ENCODE data around the gene ERCC8.
"Not testable (repeated sequence)": the region's sequence is repeated elsewhere in the genome, so short reads cannot be mapped to it uniquely, and the experiment has no call there.

ERCC8 gene

GRCh38 chr5:60944904-60945812, at the start of gene ERCC8, which contains the start of gene NDUFAF2:
TSS of gene ERCC8 (minus strand) at chr5:60945070. CDS start at chr5:60945008, 62 bp downstream.
TSS of gene NDUFAF2 (plus strand) at chr5:60945205. CDS start at chr5:60945256, 51 bp downstream.
- DNase-seq: peak; percentile 92

- no peak for DNase-seq
Measured at GRCh38 chr5:60993875-60994571, 49.2 kb upstream of the ERCC8 start.

GRCh38 chr5:60993425-60993824, 48.6 kb upstream of the ERCC8 start:
- DNase-seq: no peak

DNA sequence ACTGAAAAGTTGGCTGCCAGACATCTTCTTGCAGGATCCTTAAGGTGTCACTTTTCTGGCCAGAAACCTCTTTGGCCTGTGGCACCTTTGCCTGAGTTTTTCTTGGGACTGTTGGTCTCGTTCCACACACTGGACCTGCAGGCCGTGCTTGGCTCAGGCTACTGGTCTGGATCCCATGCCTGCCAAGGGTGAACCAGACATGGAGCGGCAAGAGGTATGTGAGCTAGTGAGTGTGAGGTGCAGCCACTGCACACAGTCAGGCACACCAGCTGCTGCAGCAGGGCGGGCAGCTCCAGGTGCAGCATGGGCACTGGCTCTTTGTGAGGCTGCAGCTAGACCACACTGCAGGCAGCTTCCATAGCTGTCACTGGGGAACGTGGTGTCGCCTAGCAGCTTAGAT, 48.0 kb upstream of the ERCC8 start:
- DNase-seq: no peak

- DNase-seq: no peak
Measured at GRCh38 chr5:60989790-60990189, 44.9 kb upstream of the ERCC8 start.

- not testable (repeated sequence) for DNase-seq
Measured at GRCh38 chr5:60982127-60982526, 37.3 kb upstream of the ERCC8 start.

DNA sequence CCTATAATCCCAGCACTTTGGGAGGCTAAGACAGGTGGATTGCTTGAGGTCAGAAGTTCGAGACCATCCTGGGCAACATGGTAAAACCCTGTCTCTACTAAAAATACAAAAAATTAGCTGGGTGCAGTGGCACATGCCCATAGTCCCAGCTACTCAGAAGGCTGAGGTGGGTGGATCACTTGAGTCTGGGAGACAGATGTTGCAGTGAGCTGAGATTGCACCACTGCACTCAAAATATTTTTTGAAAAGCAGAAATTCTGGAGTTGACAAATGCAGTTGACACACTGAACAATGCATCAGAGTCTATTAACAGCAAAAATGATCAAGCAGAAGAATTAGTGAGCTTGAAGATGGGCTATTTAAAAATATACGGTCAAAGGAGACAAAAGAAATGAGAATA, 35.6 kb upstream of the ERCC8 start:
- no peak for DNase-seq

DNA sequence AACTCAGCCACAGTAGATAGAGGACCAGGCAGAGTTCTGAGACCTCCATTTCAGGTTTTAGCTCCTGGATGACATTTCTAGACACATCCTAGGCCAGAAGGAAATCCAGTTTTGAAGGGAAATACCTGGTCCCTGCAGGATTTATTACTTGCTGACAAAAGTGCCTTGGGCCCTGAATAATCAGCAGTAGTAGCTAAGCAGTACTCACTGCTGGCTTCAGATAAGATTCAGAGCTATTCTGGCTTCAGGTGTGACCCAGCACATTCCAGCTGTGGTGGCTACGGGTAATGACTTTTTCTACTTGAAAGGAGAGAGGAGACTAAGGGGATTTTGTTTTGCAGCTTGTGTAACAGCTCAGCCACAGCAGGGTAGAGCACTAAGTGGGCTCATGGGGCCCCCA, 34.1 kb upstream of the ERCC8 start:
- DNase-seq: no peak

GRCh38 chr5:60977956-60978737, 33.3 kb upstream of the ERCC8 start:
- no peak for DNase-seq

DNA sequence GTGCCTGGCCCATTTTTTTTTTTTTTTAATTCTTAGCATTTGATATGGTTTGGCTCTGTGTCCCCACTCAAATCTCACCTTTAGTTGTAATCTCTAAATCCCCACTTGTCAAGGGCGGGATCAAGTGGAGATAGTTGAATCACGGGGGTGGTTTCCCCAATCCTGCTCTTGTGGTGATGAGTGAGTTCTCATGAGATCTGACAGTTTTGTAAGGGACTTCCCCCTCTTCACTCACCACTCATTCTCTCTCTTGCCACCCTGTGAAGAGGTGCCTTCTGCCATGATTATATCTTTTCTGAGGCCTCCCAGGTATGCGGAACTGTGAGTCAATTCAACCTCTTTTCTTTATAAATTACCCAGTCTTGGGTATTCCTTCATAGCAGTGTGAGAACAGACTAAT, 27.4 kb upstream of the ERCC8 start:
- no peak for DNase-seq

GRCh38 chr5:60961685-60962084, 16.8 kb upstream of the ERCC8 start:
- no peak for DNase-seq

GRCh38 chr5:60960591-60960990, 15.7 kb upstream of the ERCC8 start:
- DNase-seq: no peak

DNA sequence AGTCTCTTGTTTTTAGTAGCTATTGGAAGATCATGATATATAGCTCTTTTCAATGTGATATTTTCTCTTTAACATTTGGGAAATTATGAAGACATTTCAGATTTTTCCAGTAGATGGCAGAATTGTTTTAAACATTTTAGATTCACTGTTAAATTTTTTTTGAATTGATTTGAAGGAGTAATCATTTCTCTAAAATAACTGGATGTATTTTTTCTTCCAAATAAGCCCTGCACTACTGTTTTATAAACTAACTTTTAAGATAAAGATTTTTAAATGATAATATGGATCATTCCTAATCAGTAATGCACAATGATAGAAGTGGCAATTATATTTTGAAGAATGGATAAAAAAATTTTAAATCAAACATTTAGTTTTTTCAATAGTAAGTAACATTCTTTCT, 14.3 kb upstream of the ERCC8 start:
- DNase-seq: peak; percentile 1

DNA sequence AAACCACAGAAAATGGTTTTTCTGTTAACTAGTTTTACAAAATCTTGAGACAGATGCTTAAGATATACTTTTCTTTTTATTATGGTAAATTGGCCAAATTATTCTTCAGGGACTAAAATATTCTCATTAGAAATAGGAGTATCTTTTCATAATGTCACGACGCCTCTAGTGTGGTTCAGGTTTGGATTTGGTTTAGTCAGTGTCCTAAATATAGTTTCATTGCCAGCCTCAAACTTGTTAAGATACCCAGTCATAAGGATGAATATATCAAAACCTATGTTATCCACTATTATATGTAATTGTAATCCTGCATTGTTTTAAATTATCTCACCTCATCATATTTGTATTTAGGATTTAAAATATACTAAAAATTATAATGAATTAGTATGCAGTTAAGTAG, 13.8 kb upstream of the ERCC8 start:
- no peak for DNase-seq

DNA sequence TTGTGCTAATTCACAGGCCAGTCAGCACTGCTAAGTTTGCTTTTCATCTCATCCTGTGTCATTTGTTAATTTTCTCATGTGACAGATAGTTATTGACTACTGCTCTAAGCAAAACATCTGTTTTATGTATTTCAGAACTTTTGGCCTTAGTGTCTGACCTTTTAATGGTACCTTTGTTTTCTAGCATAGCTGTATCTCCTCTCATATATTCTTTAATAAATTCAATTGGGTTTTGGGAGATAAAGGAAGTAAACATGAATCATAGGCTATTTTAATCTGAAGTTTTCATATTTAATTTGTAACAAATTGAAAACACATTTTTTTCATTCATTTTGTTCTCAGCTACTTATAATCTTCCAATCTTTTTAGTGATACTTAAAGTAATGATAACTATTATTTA, 13.2 kb upstream of the ERCC8 start:
- no peak for DNase-seq

- DNase-seq: no peak
Measured at GRCh38 chr5:60955239-60955638, 10.4 kb upstream of the ERCC8 start.

- no peak for DNase-seq
Measured at GRCh38 chr5:60948738-60949137, 3.9 kb upstream of the ERCC8 start.

GRCh38 chr5:60945813-60946187, 930 bp upstream of the ERCC8 start:
- DNase-seq: peak; percentile 17

- DNase-seq: no peak
Measured at GRCh38 chr5:60943624-60944023, 1.2 kb downstream of the ERCC8 start.

- DNase-seq: no peak
Measured at GRCh38 chr5:60929024-60929423, 15.8 kb downstream of the ERCC8 start.

- no peak for DNase-seq
Measured at GRCh38 chr5:60927450-60927849, 17.4 kb downstream of the ERCC8 start.

GRCh38 chr5:60918466-60918865, 26.4 kb downstream of the ERCC8 start:
- DNase-seq: no peak

- DNase-seq: no peak
Measured at GRCh38 chr5:60916646-60917045, 28.2 kb downstream of the ERCC8 start.

Measured in NCI-H1092 treated with DMSO at 0.1 percent for 48 hours (cell line).